Memory B cell (primary cell): ENCODE measurements around the gene CHAC1.

Experiments used
- ATAC-seq: fragments of 150-1000 bp; cut with Tn5 transposase; 2 replicates; pipeline ENCODE4 v1.10.0; 2021; ENCODE audit warnings: low read depth, mild to moderate bottlenecking, moderate library complexity
- DNase-seq, 2 donors: peaks; one replicate each; pipeline ENCODE4 v3.0.0; 2022; ENCODE audit warnings: low spot score in 2 of 2
- H3K27ac Mint-ChIP-seq: one replicate; pipeline ENCODE4 v1.8.0; 2022; ENCODE audit warnings: mild to moderate bottlenecking, moderate library complexity, mixed read lengths
- H3K27me3 Mint-ChIP-seq: one replicate; pipeline ENCODE4 v1.8.0; 2022; ENCODE audit warnings: mixed read lengths
- H3K36me3 Mint-ChIP-seq: one replicate; pipeline ENCODE4 v1.8.0; 2022; ENCODE audit warnings: mild to moderate bottlenecking, mixed read lengths
- H3K4me1 Mint-ChIP-seq: one replicate; pipeline ENCODE4 v1.8.0; 2022; ENCODE audit warnings: mixed read lengths
- H3K4me3 Mint-ChIP-seq: one replicate; pipeline ENCODE4 v1.8.0; 2022; ENCODE audit warnings: mild to moderate bottlenecking, moderate library complexity, mixed read lengths
- H3K9me3 Mint-ChIP-seq: one replicate; pipeline ENCODE4 v1.8.0; 2022; ENCODE audit warnings: mixed read lengths

Gene CHAC1

GRCh38 chr15:40915679-40916078 is 37.6 kb upstream of the CHAC1 start:
- H3K4me3 Mint-ChIP-seq: no peak overlapping the region
- no peak overlapping the region for H3K27ac Mint-ChIP-seq
- ATAC-seq: no peak
- no peak for DNase-seq
- H3K4me1 Mint-ChIP-seq: peaks cover 4% of the 10 kb centered on the region
- H3K36me3 Mint-ChIP-seq: no peaks in the 10 kb centered on the region
- no peaks in the 10 kb centered on the region for H3K9me3 Mint-ChIP-seq
- H3K27me3 Mint-ChIP-seq: no peaks in the 10 kb centered on the region

GRCh38 chr15:40917585-40917984 is 35.7 kb upstream of the CHAC1 start:
- Mint-ChIP-seq H3K27me3 (no peaks in the 10 kb centered on the region), H3K9me3 (no peaks in the 10 kb centered on the region), H3K4me1 (peaks cover 4% of the 10 kb centered on the region), H3K27ac (no peak overlapping the region), H3K36me3 (no peaks in the 10 kb centered on the region), H3K4me3 (no peak overlapping the region)
- ATAC-seq (no peak), DNase-seq (no peak)

GRCh38 chr15:40918146-40918798 is 35.0 kb upstream of the CHAC1 start:
- Mint-ChIP-seq H3K27ac (no peak overlapping the region), H3K36me3 (no peaks in the 10 kb centered on the region), H3K4me3 (no peak overlapping the region), H3K4me1 (peaks cover 4% of the 10 kb centered on the region), H3K27me3 (no peaks in the 10 kb centered on the region), H3K9me3 (no peaks in the 10 kb centered on the region)
- DNase-seq (no peak), ATAC-seq (no peak)

GRCh38 chr15:40918799-40919392 is 34.4 kb upstream of the CHAC1 start:
- Mint-ChIP-seq H3K4me3 (no peak overlapping the region), H3K36me3 (no peaks in the 10 kb centered on the region), H3K4me1 (peaks cover 2% of the 10 kb centered on the region), H3K27ac (no peak overlapping the region), H3K27me3 (no peaks in the 10 kb centered on the region), H3K9me3 (no peaks in the 10 kb centered on the region)
- DNase-seq (no peak), ATAC-seq (no peak)

GRCh38 chr15:40921949-40922607 is 31.2 kb upstream of the CHAC1 start:
- H3K36me3 Mint-ChIP-seq: no peaks in the 10 kb centered on the region
- peaks cover 10% of the 10 kb centered on the region for H3K27me3 Mint-ChIP-seq
- no peak for ATAC-seq
- no peaks in the 10 kb centered on the region for H3K9me3 Mint-ChIP-seq
- H3K4me3 Mint-ChIP-seq: no peak overlapping the region
- H3K4me1 Mint-ChIP-seq: peaks cover 9% of the 10 kb centered on the region
- H3K27ac Mint-ChIP-seq: no peak overlapping the region
- DNase-seq: no peak

- Mint-ChIP-seq H3K4me3 (no peak overlapping the region), H3K27ac (no peak overlapping the region), H3K27me3 (peaks cover 13% of the 10 kb centered on the region), H3K4me1 (peaks cover 12% of the 10 kb centered on the region), H3K9me3 (no peaks in the 10 kb centered on the region), H3K36me3 (no peaks in the 10 kb centered on the region)
- DNase-seq: no peak
- ATAC-seq: no peak
Measured at GRCh38 chr15:40922608-40923005, 30.7 kb upstream of the CHAC1 start.

GRCh38 chr15:40923551-40923950 is 29.7 kb upstream of the CHAC1 start:
- no peaks in the 10 kb centered on the region for H3K36me3 Mint-ChIP-seq
- ATAC-seq (no peak), DNase-seq (no peak)
- H3K27ac Mint-ChIP-seq: no peak overlapping the region
- H3K4me3 Mint-ChIP-seq: no peak overlapping the region
- H3K27me3 Mint-ChIP-seq: peaks cover 13% of the 10 kb centered on the region
- H3K4me1 Mint-ChIP-seq: peaks cover 14% of the 10 kb centered on the region
- H3K9me3 Mint-ChIP-seq: no peaks in the 10 kb centered on the region

GRCh38 chr15:40925495-40925862 is 27.8 kb upstream of the CHAC1 start:
- no peaks in the 10 kb centered on the region for H3K36me3 Mint-ChIP-seq
- no peak overlapping the region for H3K4me3 Mint-ChIP-seq
- DNase-seq (no peak), ATAC-seq (no peak)
- peaks cover 21% of the 10 kb centered on the region for H3K27me3 Mint-ChIP-seq
- H3K27ac Mint-ChIP-seq: no peak overlapping the region
- no peaks in the 10 kb centered on the region for H3K9me3 Mint-ChIP-seq
- H3K4me1 Mint-ChIP-seq: peaks cover 28% of the 10 kb centered on the region

- Mint-ChIP-seq H3K36me3 (no peaks in the 10 kb centered on the region), H3K4me1 (peaks cover 33% of the 10 kb centered on the region), H3K9me3 (no peaks in the 10 kb centered on the region), H3K27ac (no peak overlapping the region), H3K27me3 (peaks cover 24% of the 10 kb centered on the region), H3K4me3 (peak overlapping the region; percentile 74)
- ATAC-seq: peak; percentile 24
- DNase-seq: no peak
Measured at GRCh38 chr15:40925863-40926658, 27.2 kb upstream of the CHAC1 start.

- peak overlapping the region; percentile 74 for H3K4me3 Mint-ChIP-seq
- peaks cover 29% of the 10 kb centered on the region for H3K27me3 Mint-ChIP-seq
- peaks cover 34% of the 10 kb centered on the region for H3K4me1 Mint-ChIP-seq
- no peak overlapping the region for H3K27ac Mint-ChIP-seq
- no peaks in the 10 kb centered on the region for H3K9me3 Mint-ChIP-seq
- ATAC-seq (no peak), DNase-seq (no peak)
- no peaks in the 10 kb centered on the region for H3K36me3 Mint-ChIP-seq
Measured at GRCh38 chr15:40926659-40927494, 26.4 kb upstream of the CHAC1 start.

GRCh38 chr15:40927495-40927872 is 25.8 kb upstream of the CHAC1 start:
- no peaks in the 10 kb centered on the region for H3K36me3 Mint-ChIP-seq
- H3K4me1 Mint-ChIP-seq: peaks cover 34% of the 10 kb centered on the region
- DNase-seq: no peak
- peak overlapping the region; percentile 74 for H3K4me3 Mint-ChIP-seq
- no peaks in the 10 kb centered on the region for H3K9me3 Mint-ChIP-seq
- no peak for ATAC-seq
- H3K27me3 Mint-ChIP-seq: peaks cover 34% of the 10 kb centered on the region
- no peak overlapping the region for H3K27ac Mint-ChIP-seq

GRCh38 chr15:40927873-40928806 is 25.1 kb upstream of the CHAC1 start:
- Mint-ChIP-seq H3K27me3 (peaks cover 34% of the 10 kb centered on the region), H3K4me1 (peaks cover 34% of the 10 kb centered on the region), H3K27ac (no peak overlapping the region), H3K36me3 (no peaks in the 10 kb centered on the region), H3K4me3 (peak overlapping the region; percentile 82), H3K9me3 (no peaks in the 10 kb centered on the region)
- ATAC-seq: peak; percentile 12
- DNase-seq: no peak
